SK-N-SH (cell line): ENCODE results near the gene TIMM22. TPM values are rescaled to one million over a fixed set of nuclear protein-coding genes. Genes with fewer than 3 reads are reported as not detected.
"Not testable (repeated sequence)": the region's sequence is repeated elsewhere in the genome, so short reads cannot be mapped to it uniquely, and the experiment has no call there.

Experiments used
- CTCF ChIA-PET: fragments of 300-600, 350-600 bp; formaldehyde crosslinking; extraction: SDS; loops from one replicate; lab custom pipeline; 2021; lab: Yijun Ruan, JAX
- POLR2A ChIA-PET: fragments of 350-600 bp; sonication (Branson Sonifier 250); formaldehyde crosslinking; extraction: SDS; loops from one replicate; lab custom pipeline; 2020; ENCODE audit warnings: antibody characterized with exemption, inconsistent platforms; lab: Yijun Ruan, JAX
- DNase-seq: peaks from one replicate; pipeline ENCODE4 v3.0.0; 2012
- H2AFZ ChIP-seq: fragments of 200-600 bp; sonication (generic); 2 replicates; pipeline ENCODE4 v1.8.1; 2016; ENCODE audit warnings: antibody characterized with exemption, mild to moderate bottlenecking, low read depth
- H3F3A ChIP-seq: fragments of 200-600 bp; sonication (generic); replicated peaks from 2 replicates; pipeline ENCODE3; 2016; ENCODE audit warnings: antibody characterized with exemption, mild to moderate bottlenecking; ENCODE audit not compliant: insufficient read depth
- H3K27ac ChIP-seq, 2 experiments: fragments of 200-500 bp in 1 of 2; fragments of 200-600 bp in 1 of 2; sonication (Bioruptor generic) in 1 of 2; sonication (generic), shearing (Covaris generic) in 1 of 2; 2 replicates each; pipeline versions ENCODE4 v1.5.1 to v1.6.1; 2014 to 2016; ENCODE audit warnings: low read depth in 2 of 2, inconsistent platforms in 1 of 2, low read length in 1 of 2, mild to moderate bottlenecking in 1 of 2, mixed read lengths in 1 of 2
- H3K27me3 ChIP-seq: fragments of 200-600 bp; sonication (generic), shearing (Covaris generic); 2 replicates; pipeline ENCODE4 v1.6.1; 2016; ENCODE audit warnings: mixed run types; ENCODE audit not compliant: insufficient read depth
- H3K36me3 ChIP-seq, 2 experiments: fragments of 200-500 bp in 1 of 2; fragments of 200-600 bp in 1 of 2; sonication (Bioruptor generic) in 1 of 2; sonication (generic) in 1 of 2; replicated peaks in 1 of 2; 2 replicates each; pipeline versions ENCODE3 to v1.5.1; 2014 to 2016; ENCODE audit warnings: low read length in 1 of 2, mild to moderate bottlenecking in 1 of 2; ENCODE audit not compliant: insufficient read depth in 2 of 2, control insufficient read depth in 1 of 2
- H3K4me1 ChIP-seq, 2 experiments: fragments of 200-500 bp in 1 of 2; fragments of 200-600 bp in 1 of 2; sonication (Bioruptor generic) in 1 of 2; sonication (generic), shearing (Covaris generic) in 1 of 2; 2 replicates each; pipeline versions ENCODE4 v1.5.1 to v1.6.1; 2014 to 2016; ENCODE audit warnings: low read depth in 1 of 2, low read length in 1 of 2, mixed run types in 1 of 2; ENCODE audit not compliant: insufficient read depth in 2 of 2, control insufficient read depth in 1 of 2
- H3K4me2 ChIP-seq: fragments of 200-600 bp; sonication (generic), shearing (Covaris generic); 2 replicates; pipeline ENCODE4 v1.6.1; 2017; ENCODE audit warnings: mixed run types
- H3K4me3 ChIP-seq, 2 experiments: fragments of 200-500 bp in 1 of 2; fragments of 200-600 bp in 1 of 2; sonication (Bioruptor generic) in 1 of 2; sonication (generic), shearing (Covaris generic) in 1 of 2; 2 replicates each; pipeline versions ENCODE4 v1.5.1 to v1.8.1; 2014 to 2016; ENCODE audit warnings: low read depth in 2 of 2, inconsistent platforms in 1 of 2, low read length in 1 of 2, mild to moderate bottlenecking in 1 of 2, mixed read lengths in 1 of 2, moderate library complexity in 1 of 2
- H3K79me2 ChIP-seq: fragments of 200-600 bp; sonication (generic); 2 replicates; pipeline ENCODE4 v1.8.1; 2017; ENCODE audit warnings: mild to moderate bottlenecking; ENCODE audit not compliant: insufficient read depth
- H3K9ac ChIP-seq: fragments of 200-600 bp; sonication (generic); 2 replicates; pipeline ENCODE4 v1.6.1; 2017; ENCODE audit warnings: mixed run types
- H3K9me2 ChIP-seq: fragments of 200-600 bp; sonication (generic); 2 replicates; pipeline ENCODE4 v1.6.1; 2017; ENCODE audit warnings: mixed run types
- H3K9me3 ChIP-seq: fragments of 200-600 bp; sonication (generic); 2 replicates; pipeline ENCODE4 v1.6.1; 2017; ENCODE audit warnings: mixed run types, mild to moderate bottlenecking, moderate library complexity
- H4K20me1 ChIP-seq: fragments of 200-600 bp; sonication (generic); 2 replicates; pipeline ENCODE4 v1.6.1; 2017; ENCODE audit warnings: mild to moderate bottlenecking, mixed run types; ENCODE audit not compliant: insufficient read depth
- CHD2 ChIP-seq: fragments of 150-350 bp; IDR thresholded peaks from 2 replicates; pipeline ENCODE4 v1.6.1; 2018; ENCODE audit warnings: low read length; ENCODE audit not compliant: partially characterized antibody
- ELF1 ChIP-seq: IDR thresholded peaks from 2 replicates; pipeline ENCODE4 v1.4.0; 2012
- EP300 ChIP-seq, 2 experiments: IDR thresholded peaks; 2 replicates each; pipeline versions ENCODE4 v1.4.0 to v1.6.1; 2012; ENCODE audit warnings: borderline replicate concordance in 1 of 2, low read depth in 1 of 2, low read length in 1 of 2
- FOXM1 ChIP-seq: IDR thresholded peaks from 2 replicates; pipeline ENCODE4 v1.4.0; 2012; ENCODE audit warnings: low read depth, mild to moderate bottlenecking
- IRF3 ChIP-seq: fragments of 150-350 bp; IDR thresholded peaks from 2 replicates; pipeline ENCODE4 v1.6.1; 2016; ENCODE audit warnings: mild to moderate bottlenecking, low read depth, low read length
- MAX ChIP-seq: IDR thresholded peaks from 2 replicates; pipeline ENCODE4 v1.4.0; 2012; ENCODE audit warnings: low read depth
- MEF2A ChIP-seq: IDR thresholded peaks from 2 replicates; pipeline ENCODE4 v1.4.0; 2012; ENCODE audit warnings: low read depth, borderline replicate concordance
- MXI1 ChIP-seq: IDR thresholded peaks from 2 replicates; pipeline ENCODE4 v1.6.1; 2012; ENCODE audit warnings: mild to moderate bottlenecking, low read depth, low read length, improper control_type of control experiment
- NFIC ChIP-seq: IDR thresholded peaks from 2 replicates; pipeline ENCODE4 v1.4.0; 2012; ENCODE audit warnings: borderline replicate concordance
- NRF1 ChIP-seq: IDR thresholded peaks from 2 replicates; pipeline ENCODE4 v1.6.1; 2012; ENCODE audit warnings: low read depth, mild to moderate bottlenecking, low read length
- PBX3 ChIP-seq: IDR thresholded peaks from 2 replicates; pipeline ENCODE4; 2012
- POLR2AphosphoS5 ChIP-seq: IDR thresholded peaks from 2 replicates; pipeline ENCODE4 v1.6.1; 2012; ENCODE audit warnings: low read depth, low read length
- RAD21 ChIP-seq: IDR thresholded peaks from 2 replicates; pipeline ENCODE4 v1.6.1; 2012; ENCODE audit warnings: mild to moderate bottlenecking, low read length
- RFX5 ChIP-seq: IDR thresholded peaks from 2 replicates; pipeline ENCODE4 v1.6.1; 2012; ENCODE audit warnings: mild to moderate bottlenecking, improper control_type of control experiment, low read length
- TAF1 ChIP-seq: IDR thresholded peaks from 2 replicates; pipeline ENCODE4 v1.6.1; 2012; ENCODE audit warnings: low read depth, mild to moderate bottlenecking, low read length, moderate library complexity, borderline replicate concordance
- TCF12 ChIP-seq: IDR thresholded peaks from 2 replicates; pipeline ENCODE4 v1.4.0; 2012
- YY1 ChIP-seq: IDR thresholded peaks from 2 replicates; pipeline ENCODE4 v1.4.0; 2012; ENCODE audit warnings: low read depth, mild to moderate bottlenecking
- ZBTB33 ChIP-seq: IDR thresholded peaks from 2 replicates; pipeline ENCODE4 v1.4.0; 2012; ENCODE audit warnings: low read depth, borderline replicate concordance
- WGBS: methylation state at CpG from one replicate; pipeline ENCODE4 v1.1.6; 2017; ENCODE audit warnings: low lambda C conversion rate; 5-methylcytosine and 5-hydroxymethylcytosine counted together
- polyA plus RNA-seq, 3 experiments: library from polyadenylated mRNA; depleted of rRNA; stranded (reverse); fragments of >200 nt; gene quantifications; 2 replicates each; pipeline ENCODE4 v1.2.3, GENCODE V29; 2012

Gene TIMM22
- polyA plus RNA-seq, 1 of the 3 experiments (the other 2 are of a cell fraction), result 9.9 TPM

- no peak for TF ChIP-seq RAD21
- TF ChIP-seq MXI1, result no peak
- 0 out of 2 replicates have a peak, but pooled peaks have one; percentile 60 for TF ChIP-seq MEF2A
- TF ChIP-seq RFX5, result no peak
- no peak for TF ChIP-seq NRF1
- peak in 1 of 2 experiments; percentile 90; a peak in 2 of 4 replicates for TF ChIP-seq EP300 (IDR thresholded peaks at IDR 0.05; ENCODE audit: borderline replicate concordance in 1 of 2, low read depth in 1 of 2, low read length in 1 of 2)
- TF ChIP-seq TAF1, result no peak
- peak; percentile 75 for TF ChIP-seq ZBTB33
- no peak for TF ChIP-seq IRF3
- TF ChIP-seq CHD2, result no peak
- TF ChIP-seq PBX3, result peak; percentile 98
- no peak for TF ChIP-seq YY1
- 0 out of 2 replicates have a peak, but pooled peaks have one; percentile 31 for TF ChIP-seq FOXM1
- peak; percentile 65 for TF ChIP-seq MAX
- peak; percentile 84 for TF ChIP-seq TCF12
- peak; percentile 50; the same call in 1 of the 2 replicates for TF ChIP-seq POLR2AphosphoS5
- no peak for TF ChIP-seq ELF1
- TF ChIP-seq NFIC, result peak; percentile 87
Observed at GRCh38 chr17:951325-952132, 45.4 kb upstream of the TIMM22 start (continued).

- POLR2A ChIA-PET, H3K9ac ChIP-seq, H3K36me3 ChIP-seq, CTCF ChIA-PET, H3K79me2 ChIP-seq, H3K9me2 ChIP-seq, DNase-seq, H3K27ac ChIP-seq, H2AFZ ChIP-seq, H3K4me2 ChIP-seq, H3K9me3 ChIP-seq, H3K4me3 ChIP-seq: not testable (repeated sequence)
- Histone ChIP-seq H3K27me3 (peaks cover 20% of the 10 kb centered on the region; the same call in 1 of the 2 replicates), H3F3A (peaks cover 17% of the 10 kb centered on the region), H4K20me1 (peaks cover 12% of the 10 kb centered on the region; the same call in 1 of the 2 replicates), H3K4me1 (peaks cover 6 to 17% of the 10 kb centered on the region in 2 experiments; a peak in 2 of 4 replicates)
- 84% methylated on average over 12 of the region's 18 CpGs for WGBS
Observed at GRCh38 chr17:952592-952991, 44.3 kb upstream of the TIMM22 start.
